Sigmoid colon (tissue), 4 donors: ENCODE measurements around the gene TEX50.

ENCODE experiments used
- CTCF ChIP-seq, 4 experiments: fragments of 450-650 bp in 3 of 4; fragments of 200-600 bp in 1 of 4; IDR thresholded peaks; one replicate each; pipeline ENCODE4 v1.5.1; 2016 to 2019; ENCODE audit warnings: antibody characterized with exemption in 4 of 4, mild to moderate bottlenecking in 3 of 4, moderate library complexity in 2 of 4
- EP300 ChIP-seq, 4 donors: sonication (generic); formaldehyde crosslinking; IDR thresholded peaks; one replicate each; pipeline ENCODE4 v1.6.1; 2017; ENCODE audit warnings: antibody characterized with exemption in 4 of 4
- POLR2A ChIP-seq, 2 donors: fragments of 450-650 bp; IDR thresholded peaks; one replicate each; pipeline ENCODE4 v1.6.1; 2016; ENCODE audit warnings: antibody characterized with exemption in 2 of 2, mild to moderate bottlenecking in 2 of 2, moderate library complexity in 2 of 2

- no peak for TF ChIP-seq POLR2A (IDR thresholded peaks at IDR 0.05)
- TF ChIP-seq EP300 (IDR thresholded peaks at IDR 0.05) = no peak
- TF ChIP-seq CTCF (IDR thresholded peaks at IDR 0.05) = no peak
Measured at GRCh38 chr1:173590557-173590956, 44.6 kb upstream of the TEX50 start.
